H9 (cell line): ENCODE results near the gene PLA2G4E. TPM values are rescaled to one million over a fixed set of nuclear protein-coding genes. Genes with fewer than 3 reads are reported as not detected.

Experiments used
- DNase-seq: peaks from one replicate; pipeline ENCODE4 v3.0.0-alpha.2; 2017
- H2AFZ ChIP-seq: one replicate; pipeline ENCODE4 v1.6.1; 2013; ENCODE audit warnings: mild to moderate bottlenecking, low read length, control low read depth, moderate library complexity
- H2AK5ac ChIP-seq: 2 replicates; pipeline ENCODE4 v1.6.1; 2013; ENCODE audit warnings: low read length, control low read depth, mixed read lengths; ENCODE audit not compliant: insufficient read length
- H2BK120ac ChIP-seq: one replicate; pipeline ENCODE4 v1.6.1; 2013; ENCODE audit warnings: low read depth, mild to moderate bottlenecking, low read length, control low read depth, inconsistent platforms; ENCODE audit not compliant: poor library complexity, severe bottlenecking
- H2BK12ac ChIP-seq: 2 replicates; pipeline ENCODE4 v1.6.1; 2013; ENCODE audit warnings: low read length, control low read depth, mixed read lengths, low read depth; ENCODE audit not compliant: insufficient read length
- H2BK15ac ChIP-seq: 2 replicates; pipeline ENCODE4 v1.6.1; 2013; ENCODE audit warnings: low read depth, low read length, control low read depth
- H2BK20ac ChIP-seq: one replicate; pipeline ENCODE4 v1.6.1; 2013; ENCODE audit warnings: low read depth, mild to moderate bottlenecking, low read length, control low read depth, inconsistent platforms; ENCODE audit not compliant: poor library complexity, severe bottlenecking
- H2BK5ac ChIP-seq: 2 replicates; pipeline ENCODE4 v1.6.1; 2013; ENCODE audit warnings: low read length, control low read depth, mixed read lengths; ENCODE audit not compliant: insufficient read length
- H3K14ac ChIP-seq: 2 replicates; pipeline ENCODE4 v1.6.1; 2013; ENCODE audit warnings: low read length, control low read depth; ENCODE audit not compliant: insufficient read depth
- H3K18ac ChIP-seq: 2 replicates; pipeline ENCODE4 v1.6.1; 2013; ENCODE audit warnings: low read depth, mild to moderate bottlenecking, mixed read lengths, low read length, control low read depth; ENCODE audit not compliant: insufficient read length
- H3K23ac ChIP-seq: 2 replicates; pipeline ENCODE4 v1.6.1; 2013; ENCODE audit warnings: low read length, control low read depth, mixed read lengths, low read depth; ENCODE audit not compliant: insufficient read length
- H3K23me2 ChIP-seq: 2 replicates; pipeline ENCODE4 v1.6.1; 2013; ENCODE audit warnings: low read depth, mild to moderate bottlenecking, mixed read lengths, low read length, control low read depth; ENCODE audit not compliant: insufficient read length, poor library complexity, severe bottlenecking
- H3K27ac ChIP-seq: 2 replicates; pipeline ENCODE4 v1.5.1; 2013; ENCODE audit warnings: low read length, control low read depth, mixed read lengths, low read depth; ENCODE audit not compliant: insufficient read length
- H3K27me3 ChIP-seq: 2 replicates; pipeline ENCODE4 v1.6.1; 2013; ENCODE audit warnings: low read length, control low read depth, inconsistent platforms; ENCODE audit not compliant: insufficient read depth
- H3K4ac ChIP-seq: 2 replicates; pipeline ENCODE4 v1.6.1; 2013; ENCODE audit warnings: low read depth, mild to moderate bottlenecking, control low read depth, inconsistent platforms, low read length, moderate library complexity
- H3K4me1 ChIP-seq: 2 replicates; pipeline ENCODE4 v1.6.1; 2013; ENCODE audit warnings: low read length, control low read depth, inconsistent platforms; ENCODE audit not compliant: insufficient read depth
- H3K4me2 ChIP-seq: 2 replicates; pipeline ENCODE4 v1.6.1; 2013; ENCODE audit warnings: low read length, control low read depth, mixed read lengths; ENCODE audit not compliant: insufficient read length, insufficient read depth
- H3K56ac ChIP-seq: 2 replicates; pipeline ENCODE4 v1.6.1; 2013; ENCODE audit warnings: low read depth, mild to moderate bottlenecking, mixed read lengths, low read length, control low read depth; ENCODE audit not compliant: insufficient read length
- H3K79me1 ChIP-seq: 2 replicates; pipeline ENCODE4 v1.6.1; 2013; ENCODE audit warnings: low read depth, mild to moderate bottlenecking, moderate library complexity, low read length, control low read depth, inconsistent platforms; ENCODE audit not compliant: insufficient read depth, poor library complexity, severe bottlenecking
- H3K79me2 ChIP-seq: 2 replicates; pipeline ENCODE4 v1.6.1; 2013; ENCODE audit warnings: low read length, control low read depth, inconsistent platforms; ENCODE audit not compliant: insufficient read depth
- H3K9ac ChIP-seq: 2 replicates; pipeline ENCODE4 v1.6.1; 2013; ENCODE audit warnings: low read length, control low read depth, mixed read lengths; ENCODE audit not compliant: insufficient read length; ENCODE audit errors: extremely low read depth
- H3K9me3 ChIP-seq: one replicate; pipeline ENCODE4 v1.6.1; 2013; ENCODE audit warnings: low read depth, low read length, inconsistent platforms; ENCODE audit not compliant: control insufficient read depth
- H3T11ph ChIP-seq: one replicate; pipeline ENCODE4 v1.6.1; 2013; ENCODE audit warnings: mild to moderate bottlenecking, low read length, control low read depth, inconsistent platforms
- H4K20me1 ChIP-seq: one replicate; pipeline ENCODE4 v1.6.1; 2013; ENCODE audit not compliant: control insufficient read depth, insufficient read length, insufficient read depth
- H4K5ac ChIP-seq: 2 replicates; pipeline ENCODE4 v1.6.1; 2013; ENCODE audit warnings: low read depth, mild to moderate bottlenecking, mixed read lengths, low read length, control low read depth; ENCODE audit not compliant: insufficient read length
- H4K8ac ChIP-seq: replicated peaks from 2 replicates; pipeline ENCODE4 v1.6.1; 2013; ENCODE audit warnings: low read length, control low read depth, mixed read lengths, low read depth; ENCODE audit not compliant: insufficient read length
- H4K91ac ChIP-seq: 2 replicates; pipeline ENCODE4 v1.6.1; 2013; ENCODE audit warnings: low read depth, mild to moderate bottlenecking, moderate library complexity, mixed read lengths, low read length, control low read depth; ENCODE audit not compliant: insufficient read length
- H3K27ac Mint-ChIP-seq, 3 experiments: 2 replicates in 2 of 3; 3 replicates in 1 of 3; pipeline ENCODE4 v1.8.0; 2020 to 2021; ENCODE audit warnings: mixed read lengths in 3 of 3, mild to moderate bottlenecking in 1 of 3, moderate library complexity in 1 of 3
- H3K27me3 Mint-ChIP-seq: 2 replicates; pipeline ENCODE4 v1.8.0; 2021; ENCODE audit warnings: low read depth, mild to moderate bottlenecking, moderate library complexity, mixed read lengths
- H3K36me3 Mint-ChIP-seq, 3 experiments: 2 replicates in 2 of 3; 3 replicates in 1 of 3; pipeline ENCODE4 v1.8.0; 2020 to 2021; ENCODE audit warnings: low read depth in 3 of 3, mixed read lengths in 3 of 3; ENCODE audit not compliant: insufficient read depth in 1 of 3
- H3K4me1 Mint-ChIP-seq, 2 experiments: 2 replicates each; pipeline ENCODE4 v1.8.0; 2020; ENCODE audit warnings: mixed read lengths in 2 of 2
- H3K4me3 Mint-ChIP-seq, 2 experiments: 2 replicates in 1 of 2; 3 replicates in 1 of 2; pipeline ENCODE4 v1.8.0; 2020 to 2021; ENCODE audit warnings: mild to moderate bottlenecking in 2 of 2, mixed read lengths in 2 of 2, moderate library complexity in 1 of 2
- H3K9me3 Mint-ChIP-seq, 2 experiments: 2 replicates in 1 of 2; 3 replicates in 1 of 2; pipeline ENCODE4 v1.8.0; 2020; ENCODE audit warnings: mild to moderate bottlenecking in 2 of 2, mixed read lengths in 2 of 2, moderate library complexity in 1 of 2
- WGBS: extraction: QIAGEN DNeasy Blood & Tissue Kit; methylation state at CpG from one replicate; pipeline ENCODE4 v1.1.7; 2013; ENCODE audit warnings: missing lambda C conversion rate, low lambda C conversion rate, mixed read lengths; ENCODE audit not compliant: insufficient read length; ENCODE audit errors: extremely low coverage; 5-methylcytosine and 5-hydroxymethylcytosine counted together
- total RNA-seq: library from RNA; stranded (reverse); gene quantifications from 2 replicates; pipeline ENCODE4 v1.2.1, GENCODE V29; 2021
- TF ChIP-seq, protein P1 (sequence below): fragments of 200-600 bp; sonication (generic); conservative IDR thresholded peaks from 3 replicates; pipeline ENCODE4 v1.8.0; 2021; ENCODE audit warnings: antibody characterized with exemption, mild to moderate bottlenecking

PLA2G4E gene
- total RNA-seq, 1 experiment from 2014 or later = not detected

DNA sequence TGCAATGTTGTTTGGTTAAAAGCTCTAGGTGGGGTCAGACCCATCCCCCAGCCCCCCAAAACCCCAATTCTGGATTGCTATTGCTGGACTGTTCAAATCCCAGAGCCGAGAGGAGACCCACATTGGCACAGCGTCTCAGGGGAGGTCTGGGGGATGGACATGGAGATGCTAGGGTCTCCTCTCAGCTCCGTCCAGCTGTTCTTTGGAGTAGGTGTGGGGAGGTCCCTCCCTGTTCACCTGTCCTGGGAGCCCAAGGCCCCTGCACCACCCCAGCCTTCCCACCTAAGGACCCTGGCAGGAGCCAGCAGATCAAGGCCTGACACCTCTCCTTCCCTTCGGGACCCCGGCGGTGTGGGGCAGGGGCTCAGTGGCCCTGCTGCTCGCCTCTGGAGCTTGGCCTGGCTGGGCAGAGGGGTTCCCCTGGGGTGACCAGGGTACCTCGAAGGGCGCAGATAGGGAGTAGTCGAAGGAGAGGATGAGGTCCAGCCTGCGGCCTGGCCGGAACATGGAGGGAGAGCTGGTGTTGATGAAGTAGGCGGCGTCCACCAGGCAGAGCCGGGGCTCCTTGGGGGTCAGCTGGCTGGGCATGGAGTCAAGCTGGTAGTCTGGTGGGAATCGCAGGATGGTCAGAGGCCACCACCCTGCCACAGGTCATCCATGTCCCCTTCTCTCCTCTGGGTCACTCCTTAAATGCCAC lies 49.6 kb upstream of the PLA2G4E start:
- no peak overlapping the region for H3K4ac ChIP-seq
- H3K56ac ChIP-seq = no peak overlapping the region
- Mint-ChIP-seq H3K4me1 (peaks cover 5 to 9% of the 10 kb centered on the region in 2 experiments), H3K4me3 (no peak overlapping the region), H3K9me3 (no peaks in the 10 kb centered on the region), H3K36me3 (no peaks in the 10 kb centered on the region; a peak in 1 of 7 replicates), H3K27ac (peak overlapping the region in 1 of 3 experiments; percentile 34; a peak in 2 of 7 replicates), H3K27me3 (peaks cover 1% of the 10 kb centered on the region)
- H3K79me2 ChIP-seq = no peaks in the 10 kb centered on the region
- no peak overlapping the region for H3K4me2 ChIP-seq
- no peak overlapping the region for H3K27ac ChIP-seq
- WGBS = no CpG with 5 or more reads among the region's 16 CpGs
- H4K8ac ChIP-seq = no peak overlapping the region
- no peaks in the 10 kb centered on the region for H3K23me2 ChIP-seq
- H3K9ac ChIP-seq = no peak overlapping the region
- no peak overlapping the region for H2AFZ ChIP-seq
- DNase-seq = no peak
- no peak overlapping the region for H3T11ph ChIP-seq
- H2BK20ac ChIP-seq = no peak overlapping the region
- no peaks in the 10 kb centered on the region for H4K20me1 ChIP-seq
- no peaks in the 10 kb centered on the region for H3K9me3 ChIP-seq
- no peak overlapping the region for H3K23ac ChIP-seq
- TF ChIP-seq, protein P1, sequence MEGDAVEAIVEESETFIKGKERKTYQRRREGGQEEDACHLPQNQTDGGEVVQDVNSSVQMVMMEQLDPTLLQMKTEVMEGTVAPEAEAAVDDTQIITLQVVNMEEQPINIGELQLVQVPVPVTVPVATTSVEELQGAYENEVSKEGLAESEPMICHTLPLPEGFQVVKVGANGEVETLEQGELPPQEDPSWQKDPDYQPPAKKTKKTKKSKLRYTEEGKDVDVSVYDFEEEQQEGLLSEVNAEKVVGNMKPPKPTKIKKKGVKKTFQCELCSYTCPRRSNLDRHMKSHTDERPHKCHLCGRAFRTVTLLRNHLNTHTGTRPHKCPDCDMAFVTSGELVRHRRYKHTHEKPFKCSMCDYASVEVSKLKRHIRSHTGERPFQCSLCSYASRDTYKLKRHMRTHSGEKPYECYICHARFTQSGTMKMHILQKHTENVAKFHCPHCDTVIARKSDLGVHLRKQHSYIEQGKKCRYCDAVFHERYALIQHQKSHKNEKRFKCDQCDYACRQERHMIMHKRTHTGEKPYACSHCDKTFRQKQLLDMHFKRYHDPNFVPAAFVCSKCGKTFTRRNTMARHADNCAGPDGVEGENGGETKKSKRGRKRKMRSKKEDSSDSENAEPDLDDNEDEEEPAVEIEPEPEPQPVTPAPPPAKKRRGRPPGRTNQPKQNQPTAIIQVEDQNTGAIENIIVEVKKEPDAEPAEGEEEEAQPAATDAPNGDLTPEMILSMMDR = no peak
- no peak overlapping the region for H2BK12ac ChIP-seq
- no peak overlapping the region for H4K91ac ChIP-seq
- no peaks in the 10 kb centered on the region for H3K79me1 ChIP-seq
- H3K14ac ChIP-seq = no peak overlapping the region
- no peak overlapping the region for H2BK120ac ChIP-seq
- H2BK15ac ChIP-seq = no peak overlapping the region
- H2AK5ac ChIP-seq = no peak overlapping the region
- H4K5ac ChIP-seq = no peak overlapping the region
- H3K27me3 ChIP-seq = no peaks in the 10 kb centered on the region
- H3K18ac ChIP-seq = no peak overlapping the region
- H3K4me1 ChIP-seq = no peaks in the 10 kb centered on the region
- no peak overlapping the region for H2BK5ac ChIP-seq
